NCI-H748 treated with DMSO at 0.1 percent for 48 hours (cell line): Measurements from ENCODE around the gene SLC9A7.

Source experiments
- DNase-seq: peaks from one replicate; lab custom pipeline; 2025; lab: John Stamatoyannopoulos, UW

The SLC9A7 gene

DNA sequence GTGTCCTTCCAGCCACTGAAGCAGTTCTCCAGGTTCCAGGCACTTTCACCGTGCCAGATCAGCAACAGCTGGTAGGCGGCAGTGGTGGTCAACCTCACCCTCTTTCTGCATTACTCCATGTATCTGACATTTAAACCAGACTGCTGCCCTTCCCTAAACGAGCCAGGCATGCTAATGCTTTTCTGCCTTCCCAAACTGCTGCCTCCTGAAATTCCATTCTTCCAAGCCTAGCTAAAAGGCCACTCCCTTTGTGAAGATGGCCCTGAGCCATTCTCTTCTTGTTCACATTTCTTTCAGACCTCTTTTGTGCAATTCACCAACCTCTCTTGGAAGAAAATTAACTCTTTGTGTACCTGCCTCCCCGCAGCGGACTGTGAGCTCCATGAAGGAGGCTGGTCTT is 111.7 kb downstream of the SLC9A7 start:
- no peak for DNase-seq

GRCh38 chrX:46645614-46646013 is 113.3 kb downstream of the SLC9A7 start:
- DNase-seq, result no peak

DNA sequence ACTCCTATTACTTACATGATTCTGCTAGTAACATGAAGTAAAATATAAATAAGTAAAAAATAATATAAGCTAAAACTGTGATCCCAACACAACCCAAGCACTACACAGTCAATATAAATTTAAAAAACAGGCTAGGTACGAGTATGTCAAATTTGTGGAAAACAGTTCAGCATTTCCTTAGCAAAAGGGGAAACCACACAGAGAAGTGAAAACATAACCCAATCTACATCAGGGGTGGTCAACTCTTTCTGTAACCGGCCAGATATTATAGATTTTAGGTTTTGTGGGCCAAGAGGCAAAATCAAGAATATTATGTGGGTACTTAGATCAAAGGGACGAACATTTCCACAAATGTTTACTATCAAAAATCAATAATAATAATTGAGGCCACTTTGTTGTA is 115.3 kb downstream of the SLC9A7 start:
- DNase-seq, result no peak

GRCh38 chrX:46642145-46642544 is 116.8 kb downstream of the SLC9A7 start:
- DNase-seq, result no peak

- DNase-seq, result no peak
Observed at GRCh38 chrX:46637938-46638337, 121.0 kb downstream of the SLC9A7 start.

GRCh38 chrX:46636223-46636622 is 122.7 kb downstream of the SLC9A7 start:
- DNase-seq, result no peak

- DNase-seq, result no peak
Observed at GRCh38 chrX:46635186-46635585, 123.7 kb downstream of the SLC9A7 start.

DNA sequence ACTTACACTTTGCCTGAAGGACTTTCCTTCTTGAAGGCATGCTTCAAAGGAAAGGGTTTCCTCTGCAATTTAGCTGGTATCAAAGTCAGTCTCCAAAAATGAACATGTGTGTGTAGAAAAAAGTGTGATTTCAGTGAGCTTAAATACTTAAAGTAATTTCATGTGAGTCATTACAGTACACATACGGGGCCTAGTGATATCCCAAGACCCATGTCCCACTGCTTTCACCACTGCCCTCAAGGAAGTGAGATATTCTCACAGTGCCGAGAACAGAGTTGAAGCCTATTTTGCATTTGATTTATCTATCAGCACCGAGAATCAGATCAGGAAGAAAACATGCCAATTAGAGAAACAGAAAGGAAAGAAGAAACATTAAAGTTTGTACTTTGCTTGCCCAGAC is 124.3 kb downstream of the SLC9A7 start:
- no peak for DNase-seq

DNA sequence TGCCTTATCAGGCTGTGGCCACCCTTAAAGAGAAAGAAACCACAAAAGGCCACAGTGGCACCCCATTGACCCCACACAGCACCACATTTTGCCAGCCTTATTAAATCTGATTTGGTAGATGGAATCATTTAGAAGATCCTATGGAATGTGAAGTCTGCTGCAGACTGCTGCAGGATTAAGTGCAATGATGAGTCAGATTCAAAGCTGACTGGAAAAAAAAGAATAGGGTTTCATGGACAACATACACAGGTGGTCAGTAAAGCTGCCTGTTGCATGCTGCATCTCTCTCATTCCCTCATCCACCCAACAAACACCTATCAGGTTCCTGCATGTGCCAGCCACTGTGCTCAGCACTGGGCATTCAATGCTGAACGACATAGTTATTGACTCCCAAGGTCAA is 128.8 kb downstream of the SLC9A7 start:
- DNase-seq, result no peak

DNA sequence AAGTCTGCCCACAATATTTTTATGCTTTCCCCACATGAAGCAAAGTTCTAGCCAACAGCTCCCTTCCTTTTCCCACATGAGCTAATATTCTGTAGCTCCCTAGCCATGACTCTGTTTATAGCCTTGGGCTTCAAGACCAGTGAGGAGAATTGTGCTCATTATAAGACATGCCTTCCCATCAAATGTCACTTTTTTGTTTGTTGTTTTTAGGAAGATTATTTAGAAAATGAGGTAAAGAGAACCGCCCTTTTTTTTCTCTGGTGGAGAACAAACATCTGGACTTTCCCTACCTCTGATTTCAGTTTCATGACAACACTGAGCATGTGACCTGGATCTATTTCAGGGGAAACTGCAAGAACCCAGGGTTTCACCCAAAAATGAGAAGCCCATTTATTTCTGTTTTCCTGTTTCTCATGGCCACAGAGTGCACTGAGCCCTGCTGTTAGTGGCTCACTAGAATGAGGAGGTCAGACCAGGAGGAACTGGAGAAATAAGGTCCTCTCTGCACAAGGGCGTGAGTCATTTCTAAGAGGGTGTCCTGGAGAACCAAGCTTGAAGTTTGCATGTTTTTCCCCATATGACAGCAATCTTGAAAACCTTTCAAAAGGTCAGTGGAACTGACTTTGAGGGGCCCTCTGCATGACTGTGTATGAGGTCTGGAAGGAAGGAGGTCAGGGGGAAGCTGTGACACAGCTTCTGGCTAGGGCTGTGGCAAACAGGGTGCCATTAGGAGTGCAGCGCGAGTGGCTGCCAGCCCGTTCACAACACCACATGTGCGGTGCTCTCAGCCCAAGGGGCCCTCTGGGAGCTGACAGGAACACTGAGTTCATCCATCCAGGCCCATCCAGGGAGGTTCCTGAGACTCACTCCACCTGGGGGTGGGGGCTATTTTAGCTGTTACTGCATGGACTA is 130.2 kb downstream of the SLC9A7 start:
- no peak for DNase-seq

DNA sequence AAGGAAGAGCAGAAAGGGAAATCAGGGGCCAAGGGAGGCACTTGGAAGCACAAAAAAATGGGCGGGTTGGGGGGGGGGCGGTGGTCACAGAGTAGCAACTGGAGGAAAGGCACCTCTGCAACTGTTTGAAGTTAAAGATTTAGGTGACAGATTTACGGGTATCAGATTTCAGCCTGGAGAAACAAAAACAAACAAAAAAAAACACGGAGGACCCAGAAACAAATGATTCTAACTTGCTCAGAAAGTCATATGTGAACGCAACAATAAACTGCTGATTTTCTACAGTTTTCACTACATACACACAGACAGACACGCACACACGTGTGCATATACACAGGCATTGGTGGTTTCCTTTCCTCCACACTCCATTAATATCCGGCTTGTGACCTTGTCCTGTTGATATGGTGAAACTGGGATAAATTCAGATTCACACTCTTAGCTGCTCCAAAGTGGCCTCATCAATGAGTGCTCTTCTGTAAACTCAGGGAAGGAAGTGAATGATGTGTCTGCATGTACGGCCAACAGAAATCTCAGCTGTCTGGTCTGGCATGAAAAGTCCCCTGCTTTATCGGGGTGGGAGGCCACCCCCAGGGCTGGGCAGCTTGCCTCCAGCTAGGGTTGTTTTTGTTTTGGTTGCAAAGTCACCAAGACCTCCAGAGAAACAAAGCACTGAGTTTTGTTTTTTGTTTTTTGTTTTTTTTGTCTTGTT is 131.1 kb downstream of the SLC9A7 start:
- DNase-seq, result no peak

- DNase-seq, result no peak
Observed at GRCh38 chrX:46627062-46627461, 131.9 kb downstream of the SLC9A7 start.

- DNase-seq, result no peak
Observed at GRCh38 chrX:46626566-46626965, 132.4 kb downstream of the SLC9A7 start.

GRCh38 chrX:46624090-46624786 is 134.7 kb downstream of the SLC9A7 start:
- peak; percentile 48 for DNase-seq

- no peak for DNase-seq
Observed at GRCh38 chrX:46621572-46621971, 137.3 kb downstream of the SLC9A7 start.

- DNase-seq, result no peak
Observed at GRCh38 chrX:46620505-46620904, 138.4 kb downstream of the SLC9A7 start.

- no peak for DNase-seq
Observed at GRCh38 chrX:46618947-46619346, 140.0 kb downstream of the SLC9A7 start.

- no peak for DNase-seq
Observed at GRCh38 chrX:46617906-46618305, 141.0 kb downstream of the SLC9A7 start.

DNA sequence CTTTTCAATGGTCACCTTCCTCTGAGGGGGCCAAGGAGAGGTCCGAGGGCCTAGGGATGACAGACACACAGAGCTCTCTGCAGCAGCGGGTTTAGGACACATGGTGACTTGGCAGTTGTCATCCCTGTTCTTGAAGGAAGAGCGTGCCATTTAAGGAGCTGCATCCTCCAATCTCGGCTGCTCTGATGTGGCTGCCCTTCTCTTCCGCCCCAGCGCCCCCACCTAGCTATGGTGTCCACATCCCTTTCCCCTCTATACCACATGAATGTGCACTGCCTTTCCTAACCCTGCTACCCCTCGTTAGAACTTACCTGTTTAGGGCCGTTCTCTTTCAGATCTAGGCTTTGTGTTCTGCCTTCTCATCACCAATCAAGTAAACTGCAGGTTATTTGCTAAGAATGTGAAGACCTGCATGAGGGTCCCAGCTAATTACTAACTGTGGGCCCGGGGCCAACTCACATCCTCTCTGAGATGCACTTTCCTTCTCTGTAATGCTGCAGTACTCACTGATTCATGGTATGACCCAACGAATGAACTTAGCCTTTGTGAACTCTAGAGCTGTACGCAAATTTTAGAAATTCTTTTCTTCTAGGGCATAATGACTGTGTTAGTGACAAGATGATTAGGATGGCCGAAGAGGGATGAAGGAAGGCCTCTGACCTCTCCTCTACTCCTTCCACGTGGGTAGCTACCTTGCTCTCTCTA is 147.1 kb downstream of the SLC9A7 start:
- DNase-seq, result no peak

DNA sequence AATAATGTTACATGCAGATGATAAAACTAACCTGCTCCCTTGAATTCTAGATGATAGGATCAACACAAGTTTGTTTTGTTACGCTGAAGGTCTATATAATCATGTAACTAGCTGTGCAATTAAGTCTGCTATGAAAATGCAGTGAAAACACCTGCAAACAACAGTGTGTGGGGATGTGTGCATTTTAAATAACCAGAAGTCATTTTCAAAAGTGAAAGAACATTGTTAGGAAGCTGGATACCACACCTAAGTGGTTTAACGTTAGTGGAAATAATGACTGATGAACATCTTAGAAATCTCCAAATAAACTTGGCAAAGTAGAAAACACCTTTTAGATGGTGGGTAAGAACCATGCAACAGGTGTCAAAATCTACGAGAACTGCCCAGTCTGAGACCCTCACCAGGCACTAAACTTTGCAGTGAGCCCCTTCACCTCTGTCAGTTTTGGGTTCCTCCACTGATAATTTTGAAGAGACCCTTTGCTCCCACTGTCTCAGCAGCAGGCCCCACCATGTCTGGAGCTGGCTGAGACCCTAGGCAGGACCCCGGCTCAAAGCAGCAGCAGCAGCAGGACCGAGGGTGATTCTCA is 148.8 kb downstream of the SLC9A7 start:
- DNase-seq, result no peak

DNA sequence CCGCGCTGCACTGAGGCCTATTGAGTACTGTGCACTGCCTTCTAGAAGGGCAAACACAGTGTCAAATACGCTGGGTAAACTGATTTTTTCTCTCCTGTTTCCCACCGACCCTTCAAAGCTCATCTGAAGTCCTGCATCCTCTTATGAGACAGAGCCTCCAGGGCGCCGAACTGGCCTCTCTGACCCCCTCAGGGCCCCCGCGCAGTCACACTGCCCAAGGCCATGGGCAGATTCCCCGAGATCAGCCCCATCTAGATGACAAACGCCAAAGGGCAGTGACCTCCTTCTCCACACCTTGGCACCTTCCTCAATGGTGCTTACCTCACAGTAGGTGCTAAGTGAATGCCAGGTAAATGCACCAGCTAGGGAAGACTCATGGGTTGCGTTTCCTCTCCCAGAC is 151.0 kb downstream of the SLC9A7 start:
- no peak for DNase-seq
